MG63 (cell line): ENCODE data around the gene PROS1. TPM values are rescaled to one million over a fixed set of nuclear protein-coding genes. Genes with fewer than 3 reads are reported as not detected.

ENCODE experiments used
- DNase-seq: peaks from one replicate; pipeline ENCODE4 v3.0.0-alpha.2; 2020
- H3K27me3 ChIP-seq: fragments of 250-450 bp; sonication (Bioruptor Pico); 2 replicates; pipeline ENCODE4 v1.5.1; 2020; ENCODE audit warnings: mild to moderate bottlenecking, moderate library complexity
- H3K36me3 ChIP-seq: fragments of 250-450 bp; sonication (Bioruptor Pico); 2 replicates; pipeline ENCODE4 v1.5.1; 2020; ENCODE audit warnings: mild to moderate bottlenecking, moderate library complexity
- H3K4me3 ChIP-seq: fragments of 250-450 bp; sonication (Bioruptor Pico); 2 replicates; pipeline ENCODE4 v1.5.1; 2020; ENCODE audit warnings: mild to moderate bottlenecking, moderate library complexity
- H3K9me3 ChIP-seq: fragments of 250-450 bp; sonication (Bioruptor Pico); 2 replicates; pipeline ENCODE4 v1.5.1; 2020; ENCODE audit warnings: mild to moderate bottlenecking, moderate library complexity
- total RNA-seq: library from RNA; depleted of rRNA; stranded (reverse); fragments of >200 nt; shearing (Covaris generic); gene quantifications from 2 replicates; pipeline ENCODE4 v1.2.3, GENCODE V29; 2014; ENCODE audit warnings: low replicate concordance; rRNA removed

The PROS1 gene
- 5.4 and 13.1 TPM in 2 replicates for total RNA-seq

DNA sequence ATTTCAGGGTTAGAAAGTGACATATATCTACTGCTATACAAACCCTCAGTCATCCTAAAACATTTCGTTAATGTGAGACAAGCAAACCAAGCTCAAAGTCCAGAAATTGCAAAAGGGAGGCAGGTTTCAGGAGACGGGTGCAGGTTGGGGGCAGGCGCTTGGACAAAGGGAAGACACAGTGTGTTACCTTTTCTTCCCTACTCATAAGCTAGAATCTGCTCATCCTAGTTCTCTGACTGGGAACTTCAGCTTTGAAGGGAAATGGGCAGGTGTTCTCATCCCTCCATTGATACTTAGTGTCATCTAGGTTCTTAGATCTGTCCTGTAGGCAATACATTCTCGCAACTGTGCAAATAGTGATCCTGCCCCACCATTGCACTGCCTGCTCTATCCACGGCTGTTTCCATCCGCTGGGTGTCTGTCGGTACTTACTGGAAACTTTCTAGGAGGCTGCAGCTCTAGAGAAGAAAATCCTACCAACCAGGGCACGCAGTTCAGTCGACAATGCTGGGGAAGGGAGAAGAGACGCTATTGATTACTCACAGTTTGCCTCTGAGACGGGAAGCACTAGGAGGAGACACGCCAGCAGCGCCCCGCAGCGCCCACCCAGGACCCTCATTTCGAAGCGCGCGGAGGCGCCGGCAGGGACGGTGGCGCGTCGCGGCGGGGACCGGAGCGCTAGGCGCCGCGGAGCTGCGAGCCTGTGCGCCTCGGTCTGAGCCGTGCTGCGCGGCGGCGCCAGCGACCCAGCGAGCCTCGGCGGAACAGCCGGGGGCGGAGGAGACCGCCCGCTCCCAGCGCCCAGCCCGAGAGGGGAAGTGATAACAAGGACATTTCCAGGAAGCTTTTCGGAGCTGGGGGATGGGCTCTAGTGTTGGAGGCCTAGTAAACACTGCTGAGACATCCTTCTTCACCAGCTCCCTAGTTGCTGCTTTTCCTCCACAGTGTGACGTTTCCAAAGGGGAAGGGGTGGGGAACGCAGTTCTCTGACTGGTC is at the start of gene PROS1:
Gene PROS1, minus strand, starts transcription at position 766 of the 996 bp plus-strand sequence. Its CDS starts 147 bp downstream, at position 619.
- H3K36me3 ChIP-seq, result no peaks in the 10 kb centered on the region
- DNase-seq, result peak; percentile 83
- no peaks in the 10 kb centered on the region for H3K9me3 ChIP-seq
- peak within 1 kb of the TSS; percentile 53 for H3K4me3 ChIP-seq
- H3K27me3 ChIP-seq, result no peaks in the 10 kb centered on the region

DNA sequence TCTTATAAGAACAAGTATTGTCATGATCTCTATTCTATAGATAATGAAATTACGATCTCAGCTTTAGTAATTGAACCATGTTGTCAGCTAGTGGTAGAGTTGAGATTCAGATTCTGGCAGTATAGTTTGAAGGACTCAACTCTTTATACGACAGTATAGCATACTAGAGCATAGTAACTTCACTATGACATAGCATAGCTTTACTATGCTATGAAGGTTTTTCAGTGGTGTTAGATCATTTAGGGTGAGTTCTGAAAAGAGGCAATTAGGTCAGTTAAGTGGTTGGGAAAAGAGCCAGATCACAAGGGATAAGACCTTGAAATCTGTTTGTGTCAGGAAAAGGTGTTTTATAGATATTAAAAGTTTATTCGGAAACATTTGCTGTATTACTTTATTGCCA is 46.6 kb upstream of the PROS1 start:
- no peaks in the 10 kb centered on the region for H3K9me3 ChIP-seq
- no peak overlapping the region for H3K4me3 ChIP-seq
- no peaks in the 10 kb centered on the region for H3K36me3 ChIP-seq
- DNase-seq, result no peak
- no peaks in the 10 kb centered on the region for H3K27me3 ChIP-seq

GRCh38 chr3:94019659-94020058 is 46.0 kb upstream of the PROS1 start:
- H3K27me3 ChIP-seq, result no peaks in the 10 kb centered on the region
- no peak overlapping the region for H3K4me3 ChIP-seq
- no peaks in the 10 kb centered on the region for H3K9me3 ChIP-seq
- H3K36me3 ChIP-seq, result no peaks in the 10 kb centered on the region
- DNase-seq, result no peak

GRCh38 chr3:94015025-94015424 is 41.3 kb upstream of the PROS1 start:
- Histone ChIP-seq H3K27me3 (no peaks in the 10 kb centered on the region), H3K4me3 (no peak overlapping the region), H3K36me3 (no peaks in the 10 kb centered on the region), H3K9me3 (no peaks in the 10 kb centered on the region)
- DNase-seq, result no peak

DNA sequence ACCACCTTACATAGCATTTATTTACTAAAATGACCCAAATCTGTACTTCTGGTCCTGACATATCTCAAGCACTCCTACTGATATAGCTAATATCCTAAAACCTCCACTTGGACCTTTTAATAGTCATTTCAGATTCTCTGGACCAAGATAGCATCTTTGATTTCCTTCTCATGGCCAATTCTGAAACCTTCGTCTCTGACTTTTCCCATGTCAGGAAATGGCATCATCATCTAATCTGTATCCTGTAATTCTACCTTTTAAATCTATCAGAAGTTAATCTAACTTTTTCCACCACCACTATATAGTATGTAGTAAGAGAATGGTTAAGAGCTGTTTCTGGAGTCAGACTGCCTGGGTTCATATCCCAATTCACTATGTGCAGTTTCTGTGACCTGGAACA is 38.5 kb upstream of the PROS1 start:
- H3K36me3 ChIP-seq, result no peaks in the 10 kb centered on the region
- DNase-seq, result no peak
- H3K4me3 ChIP-seq, result no peak overlapping the region
- H3K27me3 ChIP-seq, result no peaks in the 10 kb centered on the region
- no peaks in the 10 kb centered on the region for H3K9me3 ChIP-seq

- no peaks in the 10 kb centered on the region for H3K27me3 ChIP-seq
- no peak overlapping the region for H3K4me3 ChIP-seq
- H3K36me3 ChIP-seq, result no peaks in the 10 kb centered on the region
- H3K9me3 ChIP-seq, result no peaks in the 10 kb centered on the region
- no peak for DNase-seq
Observed at GRCh38 chr3:94011233-94011711, 37.6 kb upstream of the PROS1 start.

DNA sequence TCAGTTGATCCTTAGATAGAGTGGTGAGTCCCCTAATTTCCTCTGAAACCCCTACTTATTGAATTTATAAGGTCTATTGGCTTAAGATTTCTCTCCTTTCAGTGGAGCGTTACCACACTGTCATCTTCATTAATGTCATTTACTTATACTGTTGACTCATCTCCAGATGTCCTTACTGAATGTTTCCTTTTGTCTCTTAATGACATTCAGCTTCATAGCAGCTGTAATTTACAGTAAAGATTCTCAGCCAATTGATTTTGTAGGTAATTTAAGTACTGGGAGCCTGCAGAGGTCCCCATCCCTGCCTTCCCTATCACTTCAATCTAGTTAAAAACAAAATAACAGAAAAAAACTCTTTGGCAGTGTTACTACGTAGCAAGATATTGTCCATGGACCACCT is 35.9 kb upstream of the PROS1 start:
- Histone ChIP-seq H3K9me3 (no peaks in the 10 kb centered on the region), H3K4me3 (no peak overlapping the region), H3K27me3 (no peaks in the 10 kb centered on the region), H3K36me3 (peaks cover 3% of the 10 kb centered on the region; the same call in 1 of the 2 replicates)
- DNase-seq, result no peak

- no peaks in the 10 kb centered on the region for H3K27me3 ChIP-seq
- H3K9me3 ChIP-seq, result no peaks in the 10 kb centered on the region
- H3K36me3 ChIP-seq, result peaks cover 3% of the 10 kb centered on the region
- no peak for DNase-seq
- no peak overlapping the region for H3K4me3 ChIP-seq
Observed at GRCh38 chr3:94008253-94008652, 34.6 kb upstream of the PROS1 start.

- H3K4me3 ChIP-seq, result peak overlapping the region; percentile 13; the same call in 1 of the 2 replicates
- H3K36me3 ChIP-seq, result peaks cover 3% of the 10 kb centered on the region
- no peaks in the 10 kb centered on the region for H3K9me3 ChIP-seq
- H3K27me3 ChIP-seq, result no peaks in the 10 kb centered on the region
- no peak for DNase-seq
Observed at GRCh38 chr3:94004301-94004910, 30.7 kb upstream of the PROS1 start.

- Histone ChIP-seq H3K27me3 (no peaks in the 10 kb centered on the region), H3K9me3 (no peaks in the 10 kb centered on the region), H3K36me3 (peaks cover 3% of the 10 kb centered on the region), H3K4me3 (no peak overlapping the region)
- no peak for DNase-seq
Observed at GRCh38 chr3:94001827-94002495, 28.3 kb upstream of the PROS1 start.

- H3K9me3 ChIP-seq, result no peaks in the 10 kb centered on the region
- H3K4me3 ChIP-seq, result no peak overlapping the region
- no peaks in the 10 kb centered on the region for H3K27me3 ChIP-seq
- H3K36me3 ChIP-seq, result peaks cover 3% of the 10 kb centered on the region
- DNase-seq, result no peak
Observed at GRCh38 chr3:94001191-94001590, 27.5 kb upstream of the PROS1 start.

- no peaks in the 10 kb centered on the region for H3K27me3 ChIP-seq
- DNase-seq, result no peak
Observed at GRCh38 chr3:93994056-93994455, 20.4 kb upstream of the PROS1 start.

DNA sequence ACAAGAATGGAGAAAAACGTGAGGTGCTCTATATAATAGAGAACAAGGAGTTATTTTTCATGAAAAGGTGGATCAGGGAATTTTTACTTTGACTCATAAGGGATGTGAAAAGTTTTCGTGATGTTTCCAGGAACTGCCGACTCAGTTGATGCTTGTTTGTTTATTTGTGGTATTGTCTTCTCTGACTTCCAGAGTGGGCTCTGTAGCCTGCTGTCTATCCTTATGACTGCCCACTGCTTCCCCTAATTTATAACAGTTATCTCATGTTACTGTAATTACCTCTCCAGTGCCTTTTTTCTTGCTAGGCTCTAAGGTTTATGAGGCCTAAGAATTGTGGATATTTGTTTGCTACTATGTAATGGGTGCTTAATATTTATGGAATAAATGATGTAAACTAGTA is 18.5 kb upstream of the PROS1 start:
- Histone ChIP-seq H3K27me3 (no peaks in the 10 kb centered on the region), H3K4me3 (no peak overlapping the region), H3K9me3 (no peaks in the 10 kb centered on the region), H3K36me3 (no peaks in the 10 kb centered on the region)
- no peak for DNase-seq

More at GRCh38 chr3:93994056-93994455, 20.4 kb upstream of the PROS1 start:
- H3K9me3 ChIP-seq, result no peaks in the 10 kb centered on the region
- H3K36me3 ChIP-seq, result no peaks in the 10 kb centered on the region
- H3K4me3 ChIP-seq, result no peak overlapping the region

DNA sequence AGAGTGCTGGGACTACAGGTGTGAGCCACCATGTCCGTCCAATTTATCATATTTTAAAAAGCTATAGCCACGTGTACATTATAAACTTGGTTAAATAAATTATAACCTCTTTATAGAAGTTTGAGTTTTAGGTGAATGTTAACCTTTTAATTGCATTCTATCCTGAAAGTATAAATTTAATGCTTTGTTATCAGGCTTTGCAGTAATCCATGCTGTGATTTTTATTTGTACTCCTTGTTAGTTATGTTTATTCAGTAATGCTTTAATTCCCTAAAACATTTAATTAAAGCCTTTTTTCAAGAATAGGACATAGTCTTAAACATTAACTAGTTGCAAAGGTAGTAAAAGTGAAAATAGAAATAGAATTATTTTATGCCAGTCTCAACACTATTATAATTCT is 17.9 kb upstream of the PROS1 start:
- no peak for DNase-seq
- H3K36me3 ChIP-seq, result no peaks in the 10 kb centered on the region
- no peaks in the 10 kb centered on the region for H3K27me3 ChIP-seq
- H3K9me3 ChIP-seq, result no peaks in the 10 kb centered on the region
- H3K4me3 ChIP-seq, result no peak overlapping the region

DNA sequence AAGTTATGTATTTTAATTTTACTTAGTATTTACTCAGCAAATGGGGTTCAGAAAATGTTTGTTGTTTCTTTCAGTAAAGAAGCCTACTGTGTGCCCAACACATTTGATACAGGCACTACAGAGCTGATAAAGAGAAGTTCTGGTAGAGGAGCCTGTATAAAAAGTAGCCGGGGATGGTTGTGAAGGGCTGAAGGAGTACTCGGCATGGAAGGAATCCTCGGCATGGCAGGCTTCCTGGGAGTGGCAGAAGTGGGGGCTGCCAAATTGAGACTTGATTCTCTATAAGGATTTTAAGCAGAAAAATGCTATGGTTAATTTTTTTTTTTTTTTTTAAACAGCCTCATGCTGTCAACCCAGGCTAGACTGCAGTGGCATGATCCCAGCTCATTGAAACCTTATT is 15.5 kb upstream of the PROS1 start:
- Histone ChIP-seq H3K4me3 (no peak overlapping the region), H3K27me3 (no peaks in the 10 kb centered on the region)
- DNase-seq, result no peak

DNA sequence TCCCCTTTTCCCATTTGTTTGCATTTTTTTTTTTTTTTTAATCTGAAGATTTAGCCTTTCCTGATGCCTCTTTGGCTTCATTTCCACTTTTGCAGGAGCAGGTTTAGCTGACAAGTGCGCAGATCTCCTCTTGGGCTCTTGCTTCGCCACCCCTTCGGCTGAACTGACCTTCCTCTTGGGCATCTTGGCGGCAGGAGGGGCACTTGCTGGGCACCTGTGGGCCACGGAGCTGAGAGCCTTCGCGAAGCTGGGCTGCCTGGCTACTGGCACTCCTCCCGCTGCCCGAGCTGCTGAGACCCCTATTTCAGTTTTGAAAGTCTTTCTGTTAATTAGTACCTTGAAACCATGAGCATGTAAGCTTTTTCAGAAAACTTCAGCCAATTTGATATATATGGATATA is 15.1 kb upstream of the PROS1 start:
- Histone ChIP-seq H3K9me3 (no peaks in the 10 kb centered on the region), H3K36me3 (no peaks in the 10 kb centered on the region), H3K27me3 (no peaks in the 10 kb centered on the region), H3K4me3 (no peak overlapping the region)
- no peak for DNase-seq

More for the DNA sequence above, 15.5 kb upstream of the PROS1 start:
- Histone ChIP-seq H3K36me3 (no peaks in the 10 kb centered on the region), H3K9me3 (no peaks in the 10 kb centered on the region)

- no peak for DNase-seq
- Histone ChIP-seq H3K4me3 (no peak overlapping the region), H3K27me3 (no peaks in the 10 kb centered on the region), H3K9me3 (no peaks in the 10 kb centered on the region), H3K36me3 (no peaks in the 10 kb centered on the region)
Observed at GRCh38 chr3:93988283-93988682, 14.6 kb upstream of the PROS1 start.
